ENCODE measurements around the gene PTTG2. TPM values are rescaled to one million over a fixed set of nuclear protein-coding genes. Genes with fewer than 3 reads are reported as not detected.

Gene PTTG2
- total RNA-seq, 1 donor from 2014 or later, result not detected

DNA sequence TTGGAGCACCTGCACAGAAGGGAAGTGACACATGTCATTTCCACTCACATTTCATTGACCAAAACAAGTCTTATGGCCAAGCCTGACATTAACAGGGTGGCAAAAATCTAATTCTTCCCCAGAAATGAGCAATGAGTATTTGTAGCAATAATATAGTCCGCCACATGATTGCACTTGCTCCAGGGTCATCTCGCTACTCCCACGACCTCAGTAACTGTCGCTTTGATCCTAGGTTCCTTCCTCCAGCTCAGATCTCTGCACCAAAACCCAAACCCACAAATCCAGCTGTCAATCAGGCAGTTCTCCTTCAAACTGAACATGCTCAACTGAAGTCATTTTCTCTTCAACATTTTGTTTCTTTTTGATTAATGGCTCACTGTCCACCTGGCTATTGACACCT lies 25.2 kb upstream of the PTTG2 start:
- TF ChIP-seq, protein P1, sequence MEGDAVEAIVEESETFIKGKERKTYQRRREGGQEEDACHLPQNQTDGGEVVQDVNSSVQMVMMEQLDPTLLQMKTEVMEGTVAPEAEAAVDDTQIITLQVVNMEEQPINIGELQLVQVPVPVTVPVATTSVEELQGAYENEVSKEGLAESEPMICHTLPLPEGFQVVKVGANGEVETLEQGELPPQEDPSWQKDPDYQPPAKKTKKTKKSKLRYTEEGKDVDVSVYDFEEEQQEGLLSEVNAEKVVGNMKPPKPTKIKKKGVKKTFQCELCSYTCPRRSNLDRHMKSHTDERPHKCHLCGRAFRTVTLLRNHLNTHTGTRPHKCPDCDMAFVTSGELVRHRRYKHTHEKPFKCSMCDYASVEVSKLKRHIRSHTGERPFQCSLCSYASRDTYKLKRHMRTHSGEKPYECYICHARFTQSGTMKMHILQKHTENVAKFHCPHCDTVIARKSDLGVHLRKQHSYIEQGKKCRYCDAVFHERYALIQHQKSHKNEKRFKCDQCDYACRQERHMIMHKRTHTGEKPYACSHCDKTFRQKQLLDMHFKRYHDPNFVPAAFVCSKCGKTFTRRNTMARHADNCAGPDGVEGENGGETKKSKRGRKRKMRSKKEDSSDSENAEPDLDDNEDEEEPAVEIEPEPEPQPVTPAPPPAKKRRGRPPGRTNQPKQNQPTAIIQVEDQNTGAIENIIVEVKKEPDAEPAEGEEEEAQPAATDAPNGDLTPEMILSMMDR (IDR thresholded peaks at IDR 0.05; ENCODE audit: insufficient read depth, low read length, severe bottlenecking), result no peak
- FAIRE-seq (peak; percentile 18), DNase-seq (ENCODE audit: low read depth) (no peak)
- no peak overlapping the region for H3K4me3 ChIP-seq (ENCODE audit: low read depth, low read length)
- H3K36me3 ChIP-seq (ENCODE audit: control insufficient read depth, insufficient read depth, low read length), result no peaks in the 10 kb centered on the region
- no peaks in the 10 kb centered on the region for H3K27me3 ChIP-seq (ENCODE audit: control insufficient read depth, insufficient read depth, low read length)

DNA sequence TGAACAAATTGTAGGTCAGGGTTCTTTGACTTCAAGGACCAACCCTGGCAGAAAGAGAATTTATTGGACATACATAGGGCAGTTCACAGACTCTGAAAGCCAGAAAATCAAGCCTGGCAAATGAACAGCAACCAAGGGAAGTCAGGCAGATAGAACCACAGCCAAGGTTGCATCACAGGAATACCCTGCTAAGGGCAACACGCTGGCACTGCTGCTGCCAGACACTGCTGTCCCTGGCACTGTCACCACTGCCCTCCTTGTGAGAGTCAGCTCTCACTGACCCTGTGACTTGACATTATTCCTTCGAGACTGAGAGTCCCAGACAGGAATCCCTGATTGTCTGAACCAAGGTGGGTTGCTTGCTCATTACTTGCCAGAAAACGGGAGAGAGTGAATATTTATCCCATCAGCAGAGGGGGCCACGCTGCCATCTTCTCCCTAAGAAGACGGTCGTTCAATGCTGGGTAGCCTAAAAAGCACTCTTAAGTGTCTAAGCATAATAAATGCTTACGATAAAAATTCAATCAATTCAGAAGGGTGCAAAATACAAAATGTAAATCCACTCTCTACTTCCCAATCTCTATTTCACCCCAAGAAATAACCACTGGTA lies 23.2 kb upstream of the PTTG2 start:
- H3K4me3 ChIP-seq (ENCODE audit: low read depth, low read length), result no peak overlapping the region
- no peak for FAIRE-seq
- no peaks in the 10 kb centered on the region for H3K27me3 ChIP-seq (ENCODE audit: control insufficient read depth, insufficient read depth, low read length)
- TF ChIP-seq, protein P1 (IDR thresholded peaks at IDR 0.05; ENCODE audit: insufficient read depth, low read length, severe bottlenecking), result no peak
- no peak for DNase-seq (ENCODE audit: low read depth)
- no peaks in the 10 kb centered on the region for H3K36me3 ChIP-seq (ENCODE audit: control insufficient read depth, insufficient read depth, low read length)

- FAIRE-seq (no peak), DNase-seq (ENCODE audit: low read depth) (no peak)
- Histone ChIP-seq H3K36me3 (ENCODE audit: control insufficient read depth, insufficient read depth, low read length) (no peaks in the 10 kb centered on the region), H3K27me3 (ENCODE audit: control insufficient read depth, insufficient read depth, low read length) (no peaks in the 10 kb centered on the region), H3K4me3 (ENCODE audit: low read depth, low read length) (no peak overlapping the region)
- TF ChIP-seq, protein P1 (IDR thresholded peaks at IDR 0.05; ENCODE audit: insufficient read depth, low read length, severe bottlenecking), result no peak
Observed at GRCh38 chr4:37938208-37938607, 22.0 kb upstream of the PTTG2 start.

DNA sequence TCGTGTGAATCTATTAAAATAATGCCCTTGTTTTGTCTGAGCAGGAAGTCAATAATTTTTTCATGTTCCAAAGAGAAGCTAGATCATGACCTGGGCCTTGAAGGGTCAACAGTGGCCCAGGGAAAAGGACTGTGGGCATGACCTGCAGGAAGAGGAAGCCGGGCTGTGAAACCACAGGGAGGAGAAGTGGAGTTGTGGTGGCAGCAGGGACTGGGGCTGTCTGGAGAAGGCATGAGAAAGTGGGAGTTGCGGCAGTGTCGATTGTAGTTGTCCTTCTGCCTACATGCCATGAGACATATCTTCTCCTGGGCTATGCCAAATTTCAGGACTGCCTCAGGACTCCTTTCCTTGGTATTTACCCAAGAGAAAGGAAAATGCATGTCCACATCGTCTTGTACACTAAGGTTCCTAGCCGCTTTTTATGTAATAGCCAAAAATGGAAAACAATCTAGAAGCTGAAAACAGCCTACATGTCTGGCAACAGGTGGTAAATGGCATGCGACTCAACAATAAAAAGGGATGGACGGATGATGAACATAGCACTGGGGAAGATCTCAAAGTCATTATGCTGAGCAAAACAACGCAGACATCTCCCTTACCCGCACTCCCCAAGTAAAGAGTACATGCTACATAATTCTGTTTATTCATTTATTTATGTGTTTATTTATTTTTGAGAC lies 13.6 kb upstream of the PTTG2 start:
- Histone ChIP-seq H3K27me3 (ENCODE audit: control insufficient read depth, insufficient read depth, low read length) (no peaks in the 10 kb centered on the region), H3K4me3 (ENCODE audit: low read depth, low read length) (no peak overlapping the region), H3K36me3 (ENCODE audit: control insufficient read depth, insufficient read depth, low read length) (no peaks in the 10 kb centered on the region)
- TF ChIP-seq, protein P1 (IDR thresholded peaks at IDR 0.05; ENCODE audit: insufficient read depth, low read length, severe bottlenecking), result no peak
- DNase-seq (ENCODE audit: low read depth), result no peak
- no peak for FAIRE-seq

- no peak for DNase-seq (ENCODE audit: low read depth)
- H3K36me3 ChIP-seq (ENCODE audit: control insufficient read depth, insufficient read depth, low read length), result no peaks in the 10 kb centered on the region
- H3K27me3 ChIP-seq (ENCODE audit: control insufficient read depth, insufficient read depth, low read length), result no peaks in the 10 kb centered on the region
- no peak overlapping the region for H3K4me3 ChIP-seq (ENCODE audit: low read depth, low read length)
- FAIRE-seq, result no peak
- TF ChIP-seq, protein P1 (IDR thresholded peaks at IDR 0.05; ENCODE audit: insufficient read depth, low read length, severe bottlenecking), result no peak
Observed at GRCh38 chr4:37948542-37948941, 11.7 kb upstream of the PTTG2 start.

Measured in bronchial epithelial cell (primary cell).